GM23338 (cell line): ENCODE measurements around the gene CCNF.

Experiments
- CTCF ChIP-seq, 2 experiments: fragments of 200-600 bp in 1 of 2; sonication (generic) in 1 of 2; conservative IDR thresholded peaks; 2 replicates each; pipeline versions ENCODE4 v1.5.1 to v1.6.1; 2016 to 2017; ENCODE audit warnings: antibody characterized with exemption in 2 of 2, low read depth in 2 of 2, mild to moderate bottlenecking in 2 of 2, moderate library complexity in 1 of 2
- EZH2 ChIP-seq: fragments of 200-600 bp; sonication (generic); IDR thresholded peaks from one replicate; pipeline ENCODE4 v1.8.0; 2017; ENCODE audit warnings: antibody characterized with exemption, mild to moderate bottlenecking, low read depth; ENCODE audit not compliant: unreplicated experiment
- EZH2phosphoT487 ChIP-seq: fragments of 200-600 bp; sonication (generic); IDR thresholded peaks from one replicate; pipeline ENCODE4 v1.8.1; 2018; ENCODE audit warnings: antibody characterized with exemption; ENCODE audit not compliant: unreplicated experiment
- POLR2AphosphoS5 ChIP-seq: IDR thresholded peaks from 2 replicates; pipeline ENCODE4 v1.6.1; 2016; ENCODE audit warnings: antibody characterized with exemption, low read depth
- REST ChIP-seq: IDR thresholded peaks from one replicate; pipeline ENCODE4 v1.6.1; 2018; ENCODE audit warnings: antibody characterized with exemption; ENCODE audit not compliant: unreplicated experiment
- STAT1 ChIP-seq: IDR thresholded peaks from one replicate; pipeline ENCODE4 v1.6.1; 2016; ENCODE audit warnings: antibody characterized with exemption; ENCODE audit not compliant: unreplicated experiment

- no peak for TF ChIP-seq CTCF (conservative IDR thresholded peaks at IDR 0.05; ENCODE audit: low read depth in 2 of 2)
- TF ChIP-seq EZH2, result no peak
- TF ChIP-seq POLR2AphosphoS5, result no peak
- TF ChIP-seq EZH2phosphoT487, result no peak
- TF ChIP-seq STAT1, result no peak
- no peak for TF ChIP-seq REST
Observed at GRCh38 chr16:2507052-2507659, 77.9 kb downstream of the CCNF start.
